ENCODE data around the gene TENM4. TPM values are rescaled to one million over a fixed set of nuclear protein-coding genes. Genes with fewer than 3 reads are reported as not detected.
A peak's percentile ranks its signal among the peaks of the same experiment; 100 is the strongest.
"Not testable (repeated sequence)": the region's sequence is repeated elsewhere in the genome, so short reads cannot be mapped to it uniquely, and the experiment has no call there.

The TENM4 gene
- total RNA-seq, 2 donors from 2014 or later: 2.5 to 4.4 TPM

DNA sequence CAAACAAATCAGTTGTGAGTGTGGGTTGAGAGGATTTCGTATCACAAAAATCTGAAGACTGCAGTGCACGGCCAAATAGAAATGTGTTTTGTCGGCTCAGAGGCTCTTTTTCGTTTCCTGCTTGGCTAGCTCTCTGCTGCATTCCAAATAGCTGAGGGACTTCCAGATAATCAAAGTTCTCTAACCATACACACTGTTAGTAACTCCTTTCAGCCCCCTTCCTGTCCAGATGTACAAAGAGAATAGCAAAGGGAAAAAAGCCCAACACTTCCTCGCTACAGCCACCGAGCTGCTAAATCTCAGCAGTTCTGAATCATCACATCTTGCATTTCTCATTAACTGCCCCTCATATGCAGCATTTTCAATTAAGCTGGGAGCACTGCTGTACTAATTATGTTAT lies 203.1 kb downstream of the TENM4 start:
- intact Hi-C loops (cut with DNase I): no loop called here
- DNase-seq (no peak), ATAC-seq (peak; percentile 65 to 88)

GRCh38 chr11:79237091-79237490 lies 203.7 kb downstream of the TENM4 start:
- ATAC-seq (no peak), DNase-seq (no peak)
- intact Hi-C loops (cut with DNase I): no loop called here

DNA sequence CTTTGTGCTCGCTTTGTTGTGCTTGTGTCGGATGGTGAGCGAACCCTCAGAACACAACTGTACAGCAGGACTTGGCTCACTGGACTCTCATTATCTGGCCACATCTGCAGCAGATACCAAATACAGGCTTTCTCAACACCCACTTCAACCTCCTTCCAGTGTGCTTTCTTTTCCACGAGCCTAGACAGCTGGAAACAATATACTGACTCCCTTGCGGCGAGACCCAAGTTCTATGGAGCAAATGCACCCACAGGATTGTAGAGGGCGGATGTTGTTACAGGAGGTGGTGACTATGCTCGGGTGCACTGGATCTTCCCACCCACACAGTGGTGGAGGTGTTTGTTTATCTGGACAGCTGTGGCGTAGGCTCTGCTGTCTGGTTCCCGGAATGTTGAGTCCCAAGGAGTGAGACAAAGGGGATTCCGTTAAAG lies 204.3 kb downstream of the TENM4 start:
- intact Hi-C loops (cut with DNase I): no loop called here
- peak; percentile 36 to 81 for ATAC-seq
- DNase-seq: no peak

DNA sequence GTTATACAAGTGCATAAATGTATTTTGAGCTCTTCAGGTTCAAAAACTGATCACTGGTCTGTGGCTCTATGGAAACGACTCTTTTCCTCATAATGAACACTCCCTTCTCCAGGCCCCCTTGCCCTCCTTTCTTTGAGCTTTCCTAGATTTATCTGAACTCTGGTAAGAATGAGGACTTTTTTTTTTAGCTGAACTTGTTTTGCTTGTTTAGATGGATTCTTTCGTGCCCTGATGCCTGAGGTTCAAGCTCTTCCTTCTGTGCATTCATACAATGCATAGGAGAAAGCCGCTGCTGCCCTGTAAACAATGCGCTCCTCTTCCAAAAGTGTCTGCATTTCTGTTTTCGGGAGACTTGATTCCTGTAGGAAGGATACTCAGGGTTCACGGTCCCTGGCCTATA lies 205.1 kb downstream of the TENM4 start:
- DNase-seq (no peak), ATAC-seq (no peak)

GRCh38 chr11:79232346-79232745 lies 208.5 kb downstream of the TENM4 start:
- intact Hi-C loops (cut with DNase I): no loop called here
- ATAC-seq (no peak), DNase-seq (no peak)

More for the DNA sequence above, 205.1 kb downstream of the TENM4 start:
- intact Hi-C loops (cut with DNase I): no loop called here

DNA sequence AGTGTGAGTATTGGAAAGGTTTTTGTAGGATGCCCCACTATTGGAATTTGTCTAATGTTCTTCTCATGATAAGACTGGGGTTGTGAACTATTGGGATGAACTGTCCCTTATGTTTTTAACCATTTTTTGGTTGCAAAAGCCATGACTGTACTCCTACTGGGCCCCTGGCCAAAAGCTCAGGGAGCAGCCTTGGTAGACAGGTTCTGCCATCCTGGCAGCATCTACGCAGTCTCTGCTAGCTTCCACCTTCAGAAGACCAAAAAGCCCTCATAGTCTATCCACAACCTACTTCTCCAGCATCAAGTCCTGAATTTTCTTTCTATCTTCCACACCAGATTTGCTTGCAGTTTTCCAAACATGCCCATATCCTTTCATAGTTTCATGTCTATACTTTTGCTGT lies 211.8 kb downstream of the TENM4 start:
- DNase-seq (no peak), ATAC-seq (no peak)
- intact Hi-C loops (cut with DNase I): no loop called here

DNA sequence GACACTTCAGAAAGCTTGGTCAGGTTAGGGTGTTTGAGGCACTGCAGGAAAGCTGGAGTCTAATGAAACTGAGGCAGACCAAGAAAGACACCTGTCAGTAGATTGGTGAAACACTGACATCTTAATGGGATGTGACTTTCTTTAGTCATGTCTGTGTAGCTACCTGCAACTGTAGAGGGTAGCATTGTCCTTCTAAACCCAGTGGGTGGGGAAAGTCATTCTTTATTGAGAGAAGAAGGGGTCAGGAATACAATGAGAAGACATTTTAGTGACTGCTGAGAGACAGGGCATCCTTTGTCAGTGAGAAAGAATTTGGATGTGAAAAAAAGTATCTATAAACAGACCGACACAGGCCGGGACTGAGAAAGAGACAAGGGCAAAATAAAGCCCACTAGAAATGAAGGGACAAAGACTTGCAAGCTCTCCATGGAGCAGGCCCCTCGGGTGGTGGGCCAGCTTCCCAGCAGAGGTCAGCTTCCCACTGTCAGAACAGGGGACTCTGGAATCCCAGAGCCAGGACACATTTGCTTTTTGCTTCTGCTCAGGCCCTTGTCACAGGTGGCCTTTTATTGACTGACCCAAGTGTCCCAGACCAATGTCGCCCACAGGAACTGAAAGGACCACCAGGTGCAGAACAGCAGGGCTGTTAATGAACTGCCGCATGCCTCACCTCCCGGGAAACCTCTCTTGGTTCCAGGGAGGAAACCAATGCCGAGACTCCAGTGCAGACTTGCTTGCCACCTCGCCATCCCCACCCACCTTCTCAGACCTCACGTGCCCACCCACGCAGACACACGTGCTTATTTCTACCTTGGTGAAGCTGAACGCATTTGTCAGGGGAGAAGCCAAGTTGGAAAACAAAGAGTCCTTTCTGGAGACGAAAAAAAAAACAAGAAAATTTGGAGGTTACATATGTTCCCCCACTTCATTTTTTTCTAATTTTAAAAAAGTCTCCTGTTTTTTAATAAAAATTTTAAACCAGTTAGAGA lies 212.8 kb downstream of the TENM4 start:
- intact Hi-C loops (cut with DNase I): no loop called here
- ATAC-seq (no peak), DNase-seq (no peak)

GRCh38 chr11:79227308-79227707 lies 213.5 kb downstream of the TENM4 start:
- no peak for DNase-seq
- intact Hi-C loops (cut with DNase I): no loop called here
- ATAC-seq: no peak

GRCh38 chr11:79226126-79226525 lies 214.7 kb downstream of the TENM4 start:
- ATAC-seq (no peak), DNase-seq (no peak)
- intact Hi-C loops (cut with DNase I): no loop called here

DNA sequence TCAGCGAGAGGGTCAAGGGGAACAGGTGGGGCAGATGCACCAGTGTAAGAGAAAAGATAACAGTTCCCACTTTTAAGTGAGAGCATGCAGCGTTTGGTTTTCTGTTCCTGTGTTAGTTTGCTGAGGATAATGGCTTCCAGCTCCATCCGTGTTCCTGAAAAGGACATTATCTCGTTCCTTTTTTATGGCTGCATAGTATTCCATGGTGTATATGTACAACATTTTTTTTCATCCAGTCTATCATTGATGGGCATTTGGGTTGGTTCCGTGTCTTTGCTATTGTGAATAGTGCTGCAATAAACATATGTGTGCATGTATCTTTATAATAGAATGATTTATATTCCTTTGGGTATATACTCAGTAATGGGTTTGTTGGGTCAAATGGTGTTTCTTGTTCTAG lies 218.7 kb downstream of the TENM4 start:
- intact Hi-C loops (cut with DNase I); ATAC-seq; DNase-seq: not testable (repeated sequence)

DNA sequence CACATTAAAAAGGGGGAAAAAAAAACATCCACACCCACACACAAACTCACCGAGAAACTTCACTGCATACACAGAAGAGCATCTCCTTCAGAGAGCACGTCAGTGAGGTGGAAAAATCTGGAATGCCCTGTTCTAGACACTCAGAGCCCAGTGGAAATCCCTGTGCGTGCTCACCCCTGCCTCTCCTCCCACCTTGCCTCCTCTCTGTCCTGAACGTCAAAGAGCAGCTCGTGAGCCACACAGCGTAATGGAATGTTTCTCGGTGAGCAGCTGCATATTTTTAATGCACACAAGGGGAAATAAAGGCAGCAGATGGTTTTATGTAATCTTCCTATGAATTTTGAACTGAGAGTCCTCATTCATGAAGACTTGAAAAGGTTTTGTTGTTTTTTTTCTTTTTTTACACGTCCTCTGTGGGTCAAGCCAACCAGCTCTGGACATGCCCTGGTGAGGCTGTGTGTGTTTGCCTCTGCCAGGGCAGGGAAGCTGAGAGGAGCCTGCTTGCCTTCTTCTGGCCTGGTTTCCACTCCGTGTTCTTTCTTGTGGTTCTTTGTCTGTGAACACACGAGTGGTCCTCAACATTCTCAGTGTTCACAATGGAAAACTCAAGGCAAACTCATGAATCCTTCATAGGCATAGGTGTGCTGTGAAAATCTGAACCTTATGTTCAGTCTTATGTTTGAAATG lies 219.2 kb downstream of the TENM4 start:
- DNase-seq: no peak
- no peak for ATAC-seq
- intact Hi-C loops (cut with DNase I): no loop called here

DNA sequence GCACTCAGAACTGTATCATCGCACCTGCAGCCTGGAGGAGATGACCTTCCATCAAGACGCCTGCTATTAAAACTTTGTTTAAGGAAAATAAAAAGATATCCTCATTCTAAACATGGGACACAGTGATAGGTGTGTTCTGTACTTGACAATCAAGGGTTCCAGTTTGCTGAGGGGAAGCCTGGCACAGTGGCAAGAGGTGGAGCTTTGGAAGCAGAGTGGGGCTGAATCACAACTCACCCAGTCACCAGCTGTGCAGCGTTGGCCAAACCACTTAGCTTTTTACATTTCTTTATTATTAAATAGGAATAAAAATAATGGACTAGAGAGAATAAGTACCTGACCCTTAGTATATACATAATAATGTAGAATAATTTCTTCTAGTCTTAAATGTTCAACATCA lies 220.7 kb downstream of the TENM4 start:
- DNase-seq: no peak
- ATAC-seq: no peak
- intact Hi-C loops (cut with DNase I): no loop called here

- ATAC-seq: no peak
- intact Hi-C loops (cut with DNase I): no loop called here
- no peak for DNase-seq
Measured at GRCh38 chr11:79219186-79220045, 221.4 kb downstream of the TENM4 start.

GRCh38 chr11:79212741-79213190 lies 228.1 kb downstream of the TENM4 start:
- DNase-seq (no peak), ATAC-seq (no peak)
- intact Hi-C loops (cut with DNase I): no loop called here

GRCh38 chr11:79209540-79210266 lies 231.1 kb downstream of the TENM4 start:
- ATAC-seq (peak in 1 of 2 donors; percentile 19), DNase-seq (no peak)
- intact Hi-C loops (cut with DNase I): no loop called here

- ATAC-seq (no peak), DNase-seq (no peak)
- intact Hi-C loops (cut with DNase I): no loop called here
Measured at GRCh38 chr11:79208126-79208525, 232.7 kb downstream of the TENM4 start.

DNA sequence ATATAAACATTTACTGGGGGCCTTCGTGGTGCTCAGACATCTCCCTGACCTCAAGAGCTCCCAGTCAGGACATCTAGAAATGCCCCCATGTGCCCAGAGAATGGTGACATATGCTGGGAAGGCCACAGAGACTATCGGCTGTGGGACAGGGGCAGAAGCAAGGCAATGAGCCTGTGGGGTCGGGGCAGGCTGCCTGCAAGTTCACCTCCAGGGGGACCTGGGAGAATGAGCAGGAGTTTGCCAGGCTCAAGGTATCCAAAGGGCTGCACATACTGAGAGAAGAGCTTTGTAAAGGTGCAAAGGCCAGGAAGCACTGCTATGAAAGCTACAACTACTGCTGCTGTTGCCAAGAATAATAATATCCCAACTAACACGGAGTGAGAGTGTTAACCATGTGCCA lies 233.9 kb downstream of the TENM4 start:
- ATAC-seq (no peak), DNase-seq (no peak)
- intact Hi-C loops (cut with DNase I): no loop called here

DNA sequence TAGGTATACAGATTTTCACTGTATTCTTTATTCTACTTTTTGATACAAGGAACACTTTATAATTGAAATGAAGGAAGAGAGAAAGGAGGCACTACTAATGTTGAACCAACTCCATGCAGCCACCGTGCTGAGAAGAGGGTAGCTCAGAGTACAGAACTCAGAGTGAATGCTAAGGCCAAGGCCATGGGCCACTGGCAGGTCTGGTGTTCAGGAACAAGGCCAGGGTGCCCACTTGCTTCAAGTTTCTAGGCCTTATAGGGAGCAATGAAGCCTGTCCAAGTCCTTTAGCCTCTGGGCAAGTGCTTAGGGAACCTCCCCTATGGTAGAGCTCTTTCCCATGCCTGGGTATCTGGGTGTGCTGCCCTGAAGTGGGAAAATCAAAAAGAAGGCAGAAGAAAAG lies 235.0 kb downstream of the TENM4 start:
- DNase-seq: no peak
- no peak for ATAC-seq
- intact Hi-C loops (cut with DNase I): no loop called here
